Measurements from ENCODE around the gene CPPED1.

DNA sequence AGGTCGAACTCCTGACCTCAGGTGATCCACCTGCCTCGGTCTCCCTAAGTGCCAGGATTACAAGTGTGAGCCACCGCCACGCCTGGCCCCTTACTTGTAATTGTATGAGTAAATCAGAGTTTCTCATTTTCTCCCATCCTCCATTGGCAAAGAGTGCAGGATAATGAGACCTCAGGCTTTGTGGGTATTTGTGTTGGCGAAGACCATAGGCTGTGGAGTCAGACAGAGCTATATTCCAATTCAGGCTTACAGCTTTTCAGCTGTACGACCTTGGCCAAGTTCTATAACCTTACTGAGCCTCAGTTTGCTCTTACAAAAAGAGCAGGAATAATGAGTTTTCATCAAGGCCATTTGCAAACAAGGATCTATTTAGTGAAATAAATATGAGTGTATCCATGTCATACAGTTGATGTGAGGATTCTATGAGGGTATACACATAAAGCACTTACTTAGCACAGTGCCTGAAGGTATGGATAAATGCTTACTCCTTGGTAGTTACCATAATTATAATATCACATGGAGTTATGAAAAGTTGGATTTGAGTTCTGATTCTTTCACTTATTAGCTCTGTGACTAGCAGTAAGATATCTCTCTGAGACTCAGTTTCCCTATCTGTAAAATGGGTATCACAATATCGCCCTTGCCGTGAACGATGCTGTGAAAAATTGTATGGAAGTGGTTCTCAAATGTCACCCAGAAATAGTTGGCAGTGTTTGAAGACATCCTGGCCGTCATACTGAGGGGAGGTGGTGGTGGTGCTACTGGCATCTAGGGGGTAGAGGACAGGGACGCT lies 25.6 kb upstream of the CPPED1 start:
- TF ChIP-seq, protein P1, sequence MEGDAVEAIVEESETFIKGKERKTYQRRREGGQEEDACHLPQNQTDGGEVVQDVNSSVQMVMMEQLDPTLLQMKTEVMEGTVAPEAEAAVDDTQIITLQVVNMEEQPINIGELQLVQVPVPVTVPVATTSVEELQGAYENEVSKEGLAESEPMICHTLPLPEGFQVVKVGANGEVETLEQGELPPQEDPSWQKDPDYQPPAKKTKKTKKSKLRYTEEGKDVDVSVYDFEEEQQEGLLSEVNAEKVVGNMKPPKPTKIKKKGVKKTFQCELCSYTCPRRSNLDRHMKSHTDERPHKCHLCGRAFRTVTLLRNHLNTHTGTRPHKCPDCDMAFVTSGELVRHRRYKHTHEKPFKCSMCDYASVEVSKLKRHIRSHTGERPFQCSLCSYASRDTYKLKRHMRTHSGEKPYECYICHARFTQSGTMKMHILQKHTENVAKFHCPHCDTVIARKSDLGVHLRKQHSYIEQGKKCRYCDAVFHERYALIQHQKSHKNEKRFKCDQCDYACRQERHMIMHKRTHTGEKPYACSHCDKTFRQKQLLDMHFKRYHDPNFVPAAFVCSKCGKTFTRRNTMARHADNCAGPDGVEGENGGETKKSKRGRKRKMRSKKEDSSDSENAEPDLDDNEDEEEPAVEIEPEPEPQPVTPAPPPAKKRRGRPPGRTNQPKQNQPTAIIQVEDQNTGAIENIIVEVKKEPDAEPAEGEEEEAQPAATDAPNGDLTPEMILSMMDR (IDR thresholded peaks at IDR 0.05): no peak
- no peak for TF ChIP-seq POLR2AphosphoS5 (IDR thresholded peaks at IDR 0.05)

Measured in prostate gland (tissue), 2 donors.